Central memory CD8-positive, alpha-beta T cell (primary cell): ENCODE results near the gene CREB3L1.
A peak's percentile ranks its signal among the peaks of the same experiment; 100 is the strongest.

Experiments
- ATAC-seq: fragments of 150-1000 bp; cut with Tn5 transposase; replicated peaks from 2 replicates; pipeline ENCODE4 v1.10.0; 2022; ENCODE audit warnings: mild to moderate bottlenecking, moderate FRiP score, moderate number of reproducible peaks; ENCODE audit not compliant: poor library complexity, severe bottlenecking; ENCODE audit errors: extremely low read depth
- DNase-seq, 2 donors: peaks; one replicate each; pipeline ENCODE4 v3.0.0; 2021; ENCODE audit warnings: low spot score in 2 of 2
- H3K27ac Mint-ChIP-seq: one replicate; pipeline ENCODE4 v1.8.0; 2022; ENCODE audit warnings: low read depth, mild to moderate bottlenecking, moderate library complexity, mixed read lengths
- H3K27me3 Mint-ChIP-seq: one replicate; pipeline ENCODE4 v1.8.0; 2022; ENCODE audit warnings: mixed read lengths
- H3K36me3 Mint-ChIP-seq: one replicate; pipeline ENCODE4 v1.8.0; 2022; ENCODE audit warnings: mild to moderate bottlenecking, moderate library complexity, mixed read lengths; ENCODE audit not compliant: insufficient read depth
- H3K4me1 Mint-ChIP-seq: one replicate; pipeline ENCODE4 v1.8.0; 2022; ENCODE audit warnings: mixed read lengths
- H3K4me3 Mint-ChIP-seq: one replicate; pipeline ENCODE4 v1.8.0; 2022; ENCODE audit warnings: mild to moderate bottlenecking, moderate library complexity, mixed read lengths
- H3K9me3 Mint-ChIP-seq: one replicate; pipeline ENCODE4 v1.8.0; 2022; ENCODE audit warnings: mixed read lengths

CREB3L1 gene

DNA sequence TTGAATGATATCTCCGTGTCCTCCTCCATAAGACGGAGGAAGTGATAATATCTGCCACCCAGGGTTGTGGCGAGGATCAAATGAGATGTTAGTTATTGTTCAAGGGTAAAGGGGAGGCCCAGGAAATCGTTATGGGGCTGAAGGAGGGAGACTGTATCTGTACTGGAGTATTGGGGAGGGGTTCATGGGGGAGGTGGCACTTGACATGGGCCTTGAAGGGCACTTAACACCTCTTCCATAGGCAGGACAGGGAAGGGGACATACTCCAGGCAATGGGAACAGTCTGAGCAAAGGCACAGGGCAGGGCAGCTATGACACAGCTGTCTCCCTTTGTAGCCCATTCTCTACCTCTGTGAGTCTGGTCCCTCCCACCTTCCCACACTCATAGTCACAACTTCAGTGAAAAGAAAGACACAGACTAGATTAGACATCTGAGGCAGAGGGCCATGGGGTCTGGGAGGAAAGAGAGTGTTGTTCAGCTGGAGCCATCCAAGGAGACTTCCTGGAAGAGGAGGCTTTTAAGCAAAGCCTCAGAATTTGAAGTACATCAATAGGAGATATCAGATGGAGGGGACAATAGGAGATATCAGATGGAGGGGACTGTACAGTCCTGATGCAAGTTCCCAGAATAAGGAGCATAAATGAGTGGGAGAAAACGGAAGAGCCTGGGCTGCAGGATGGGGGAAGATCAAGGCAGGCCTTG lies 54.0 kb downstream of the CREB3L1 start:
- Mint-ChIP-seq H3K9me3 (no peaks in the 10 kb centered on the region), H3K36me3 (peaks cover 11% of the 10 kb centered on the region), H3K27me3 (peaks cover 85% of the 10 kb centered on the region), H3K4me3 (peak overlapping the region; percentile 58), H3K4me1 (peaks cover 33% of the 10 kb centered on the region), H3K27ac (peak overlapping the region; percentile 3)
- ATAC-seq (peak; percentile 77), DNase-seq (no peak)

DNA sequence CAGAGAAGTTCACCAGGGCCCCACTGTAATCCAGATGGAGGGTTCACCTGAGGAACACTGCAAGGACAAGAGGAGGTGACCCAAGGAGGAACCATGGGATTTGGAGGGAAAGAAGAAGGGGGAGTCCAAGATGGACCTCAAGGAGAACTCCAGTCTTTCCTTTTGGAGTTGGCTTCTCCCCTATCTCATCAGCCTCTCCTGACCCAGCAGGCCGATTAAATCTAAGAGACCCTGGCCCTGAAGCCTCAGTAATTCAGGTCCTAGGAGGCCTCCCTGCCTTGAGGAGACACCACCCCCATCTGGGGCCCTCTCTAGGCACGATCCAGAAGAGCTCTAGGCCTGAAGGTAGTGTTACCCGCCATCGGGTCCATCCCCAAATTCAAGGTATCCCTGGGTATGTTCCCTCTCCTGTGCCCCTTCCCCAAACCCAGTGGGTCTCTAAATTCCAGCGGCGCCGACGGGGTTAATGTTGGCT lies 54.7 kb downstream of the CREB3L1 start:
- peaks cover 30% of the 10 kb centered on the region for H3K4me1 Mint-ChIP-seq
- H3K4me3 Mint-ChIP-seq, result peak overlapping the region; percentile 58
- peak overlapping the region; percentile 3 for H3K27ac Mint-ChIP-seq
- peaks cover 8% of the 10 kb centered on the region for H3K36me3 Mint-ChIP-seq
- H3K9me3 Mint-ChIP-seq, result no peaks in the 10 kb centered on the region
- ATAC-seq (no peak), DNase-seq (no peak)
- peaks cover 78% of the 10 kb centered on the region for H3K27me3 Mint-ChIP-seq

DNA sequence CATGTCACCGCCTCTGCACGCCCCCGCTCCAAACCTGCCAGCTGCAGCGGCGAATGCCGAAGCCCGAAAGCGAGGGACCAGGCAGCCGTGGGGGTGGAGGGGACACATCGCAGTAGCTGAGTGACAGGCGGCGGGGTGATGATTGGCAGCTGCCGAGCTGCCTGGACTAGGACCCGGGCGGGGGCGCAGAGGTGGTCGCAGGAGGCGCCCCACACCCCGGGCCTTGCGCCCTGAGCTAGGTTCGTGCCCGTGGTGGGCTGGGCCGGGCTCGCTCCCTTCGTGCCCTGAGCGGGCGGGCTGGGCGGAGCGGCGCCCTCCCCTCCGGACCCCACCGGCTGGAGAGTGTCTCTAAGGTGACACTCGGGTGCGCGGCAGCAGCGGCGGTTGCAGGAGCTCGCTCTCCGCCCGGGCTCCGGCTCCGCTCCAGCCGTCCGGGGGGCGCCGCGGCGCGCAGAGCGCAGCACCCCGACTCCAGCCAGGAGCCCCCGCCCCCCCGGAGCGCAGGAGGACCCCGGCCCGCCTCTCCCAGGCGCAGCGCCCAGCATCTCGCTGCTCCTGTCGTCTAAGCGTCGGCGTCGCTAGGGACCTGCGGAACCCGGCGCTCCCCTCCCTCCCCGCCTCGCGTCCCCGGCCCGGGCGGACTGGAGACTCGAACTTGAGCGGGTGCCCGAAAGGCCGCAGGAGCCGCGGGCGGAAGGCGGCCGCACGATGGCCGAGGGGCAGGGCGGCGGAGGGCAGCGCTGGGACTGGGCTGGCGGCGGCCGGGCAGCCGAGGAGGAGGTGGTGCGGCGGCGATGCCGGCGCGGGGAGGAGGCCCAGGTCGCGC lies 55.3 kb downstream of the CREB3L1 start:
- no peak for DNase-seq
- H3K36me3 Mint-ChIP-seq, result peaks cover 7% of the 10 kb centered on the region
- no peak overlapping the region for H3K27ac Mint-ChIP-seq
- peak overlapping the region; percentile 58 for H3K4me3 Mint-ChIP-seq
- ATAC-seq, result peak; percentile 29
- H3K4me1 Mint-ChIP-seq, result peaks cover 30% of the 10 kb centered on the region
- H3K9me3 Mint-ChIP-seq, result no peaks in the 10 kb centered on the region
- peaks cover 72% of the 10 kb centered on the region for H3K27me3 Mint-ChIP-seq

DNA sequence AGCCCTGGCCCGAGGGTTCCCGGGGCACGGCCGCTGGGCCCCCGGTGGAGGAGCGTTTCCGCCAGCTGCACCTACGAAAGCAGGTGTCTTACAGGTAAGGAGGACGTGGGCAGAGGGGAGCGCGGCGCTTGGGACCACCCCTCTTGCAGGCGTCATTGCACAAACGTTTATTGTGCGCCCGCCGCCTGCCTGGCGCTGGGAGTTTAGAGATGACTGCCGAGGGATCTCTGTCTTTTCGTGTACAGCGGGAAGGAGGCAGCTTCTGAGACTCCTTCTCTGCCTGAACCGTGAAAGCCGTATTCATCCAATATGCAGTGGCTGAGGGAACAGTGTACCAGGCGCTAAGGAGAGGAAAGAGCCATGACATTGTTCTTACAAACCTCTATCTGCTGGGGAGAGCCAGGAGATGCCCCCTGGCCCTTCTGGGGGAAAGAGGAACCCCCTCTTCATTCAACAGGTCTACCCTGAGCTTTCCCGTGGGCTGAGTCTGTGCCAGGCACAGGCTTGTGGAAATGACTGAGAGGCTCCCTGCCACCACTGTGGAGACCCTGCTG lies 56.0 kb downstream of the CREB3L1 start:
- peaks cover 5% of the 10 kb centered on the region for H3K36me3 Mint-ChIP-seq
- peak overlapping the region; percentile 58 for H3K4me3 Mint-ChIP-seq
- peaks cover 30% of the 10 kb centered on the region for H3K4me1 Mint-ChIP-seq
- H3K9me3 Mint-ChIP-seq, result no peaks in the 10 kb centered on the region
- peaks cover 65% of the 10 kb centered on the region for H3K27me3 Mint-ChIP-seq
- ATAC-seq, result no peak
- no peak overlapping the region for H3K27ac Mint-ChIP-seq
- no peak for DNase-seq

DNA sequence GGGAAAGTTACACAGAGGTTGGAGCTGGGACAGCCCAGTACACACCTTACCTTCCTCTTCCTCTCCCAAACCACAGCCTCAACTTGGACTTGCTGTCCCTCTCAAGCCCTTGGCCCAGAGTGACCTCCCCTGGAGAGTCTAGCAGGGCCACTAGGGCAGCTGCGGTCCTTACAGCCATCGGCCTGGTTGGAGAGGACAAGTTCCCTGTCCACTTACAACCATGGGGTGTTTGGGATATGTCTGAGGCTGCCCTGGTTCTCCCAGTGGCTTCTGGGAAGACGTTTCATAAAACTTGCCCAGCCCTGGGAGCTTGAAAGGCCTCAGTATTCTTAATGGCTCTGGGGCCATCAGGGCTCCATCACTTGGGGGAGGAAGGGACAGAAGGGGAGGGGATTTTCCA lies 56.7 kb downstream of the CREB3L1 start:
- Mint-ChIP-seq H3K4me1 (peaks cover 30% of the 10 kb centered on the region), H3K4me3 (peak overlapping the region; percentile 58), H3K36me3 (peaks cover 6% of the 10 kb centered on the region), H3K9me3 (no peaks in the 10 kb centered on the region), H3K27ac (no peak overlapping the region), H3K27me3 (peaks cover 63% of the 10 kb centered on the region)
- ATAC-seq (no peak), DNase-seq (no peak)

DNA sequence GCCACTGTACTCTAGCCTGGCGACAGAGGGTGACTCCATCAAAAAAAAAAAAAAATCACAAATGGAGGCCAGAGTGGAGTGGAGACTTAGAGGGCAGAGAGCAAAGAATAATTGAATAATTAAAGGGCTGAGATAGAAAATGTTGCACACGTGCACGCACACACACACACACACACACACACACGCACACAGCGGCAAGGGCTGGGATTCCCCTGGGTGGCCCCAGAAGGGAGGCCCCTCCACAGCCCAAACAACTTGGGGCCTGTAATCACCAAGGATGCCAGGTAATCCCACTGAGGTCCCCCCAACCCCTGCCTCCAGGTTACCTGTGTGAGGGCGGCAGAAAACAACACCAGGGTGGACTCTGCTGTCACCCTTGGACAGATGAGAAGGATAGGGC lies 57.8 kb downstream of the CREB3L1 start:
- H3K4me1 Mint-ChIP-seq, result peaks cover 27% of the 10 kb centered on the region
- H3K27me3 Mint-ChIP-seq, result peaks cover 53% of the 10 kb centered on the region

DNA sequence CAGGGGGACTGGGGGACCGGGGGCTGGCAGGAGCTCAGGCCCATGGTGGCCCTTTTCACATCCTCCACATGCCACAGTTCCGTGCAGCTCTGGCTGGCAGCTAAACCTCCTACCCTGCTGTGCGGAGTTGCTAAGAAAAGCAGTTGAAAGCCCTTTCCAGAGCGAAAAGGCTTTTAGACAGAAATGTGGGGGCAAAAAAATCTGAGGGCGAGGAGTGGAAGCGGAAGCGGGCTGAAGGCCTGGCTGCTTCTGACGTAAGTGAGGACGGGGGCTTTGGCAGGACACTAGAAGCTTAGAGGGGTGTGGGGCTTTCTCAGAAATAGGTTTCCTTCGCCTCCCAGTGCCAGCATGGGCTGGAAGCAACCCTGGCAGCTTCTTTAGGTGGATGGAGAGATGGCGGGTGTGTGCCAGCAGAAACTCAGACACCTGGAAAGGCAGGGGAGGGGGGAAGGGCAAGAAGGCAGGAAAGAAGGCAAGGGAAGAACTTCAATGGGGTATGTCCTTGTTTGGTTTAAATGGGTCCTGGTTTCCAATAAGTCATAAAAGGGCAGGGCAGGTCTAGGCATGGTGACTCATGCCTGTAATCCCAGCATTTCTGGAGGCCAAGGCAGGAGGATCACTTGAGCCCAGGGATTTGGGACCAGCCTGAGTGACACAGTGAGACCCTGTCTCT lies 58.6 kb downstream of the CREB3L1 start:
- H3K4me1 Mint-ChIP-seq, result peaks cover 19% of the 10 kb centered on the region
- peaks cover 6% of the 10 kb centered on the region for H3K36me3 Mint-ChIP-seq
- H3K9me3 Mint-ChIP-seq, result no peaks in the 10 kb centered on the region
- ATAC-seq, result no peak
- no peak overlapping the region for H3K27ac Mint-ChIP-seq
- peaks cover 45% of the 10 kb centered on the region for H3K27me3 Mint-ChIP-seq
- H3K4me3 Mint-ChIP-seq, result no peak overlapping the region
- no peak for DNase-seq

More for the DNA sequence above, 57.8 kb downstream of the CREB3L1 start:
- no peak overlapping the region for H3K27ac Mint-ChIP-seq
- ATAC-seq, result no peak
- peaks cover 6% of the 10 kb centered on the region for H3K36me3 Mint-ChIP-seq
- H3K9me3 Mint-ChIP-seq, result no peaks in the 10 kb centered on the region
- DNase-seq, result no peak
- no peak overlapping the region for H3K4me3 Mint-ChIP-seq

DNA sequence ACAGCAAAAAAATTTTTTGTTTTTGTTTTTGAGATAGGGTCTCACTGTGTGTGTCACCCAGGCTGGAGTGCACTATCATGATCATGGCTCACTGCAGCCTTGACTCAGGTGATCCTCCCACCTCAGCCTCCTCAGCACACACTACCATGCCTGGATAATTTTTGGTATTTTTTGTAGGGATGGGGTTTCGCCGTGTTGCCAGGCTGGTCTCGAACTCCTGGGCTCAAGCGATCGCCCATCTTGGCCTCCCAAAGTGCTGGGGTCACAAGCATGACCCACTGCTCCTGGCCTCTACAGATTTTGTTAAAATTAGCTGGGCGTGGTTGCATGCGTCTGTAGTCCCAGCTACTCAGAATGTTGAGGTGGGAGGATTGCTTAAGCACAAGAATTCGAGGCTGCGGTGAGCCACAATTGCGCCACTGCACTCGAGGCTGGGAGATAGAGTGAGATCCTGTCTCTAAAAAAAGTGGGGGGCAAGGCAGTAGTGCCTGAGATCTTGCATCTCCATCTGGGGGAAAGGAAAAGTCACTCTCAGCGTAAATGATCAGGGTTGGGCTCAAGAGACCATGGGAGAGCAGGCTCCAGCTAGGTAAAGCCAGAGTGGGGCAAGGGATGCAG lies 59.2 kb downstream of the CREB3L1 start:
- peaks cover 39% of the 10 kb centered on the region for H3K27me3 Mint-ChIP-seq
- no peak overlapping the region for H3K4me3 Mint-ChIP-seq
- no peak for ATAC-seq
- no peaks in the 10 kb centered on the region for H3K9me3 Mint-ChIP-seq
- H3K4me1 Mint-ChIP-seq, result peaks cover 13% of the 10 kb centered on the region
- peaks cover 4% of the 10 kb centered on the region for H3K36me3 Mint-ChIP-seq
- DNase-seq, result no peak
- H3K27ac Mint-ChIP-seq, result no peak overlapping the region

DNA sequence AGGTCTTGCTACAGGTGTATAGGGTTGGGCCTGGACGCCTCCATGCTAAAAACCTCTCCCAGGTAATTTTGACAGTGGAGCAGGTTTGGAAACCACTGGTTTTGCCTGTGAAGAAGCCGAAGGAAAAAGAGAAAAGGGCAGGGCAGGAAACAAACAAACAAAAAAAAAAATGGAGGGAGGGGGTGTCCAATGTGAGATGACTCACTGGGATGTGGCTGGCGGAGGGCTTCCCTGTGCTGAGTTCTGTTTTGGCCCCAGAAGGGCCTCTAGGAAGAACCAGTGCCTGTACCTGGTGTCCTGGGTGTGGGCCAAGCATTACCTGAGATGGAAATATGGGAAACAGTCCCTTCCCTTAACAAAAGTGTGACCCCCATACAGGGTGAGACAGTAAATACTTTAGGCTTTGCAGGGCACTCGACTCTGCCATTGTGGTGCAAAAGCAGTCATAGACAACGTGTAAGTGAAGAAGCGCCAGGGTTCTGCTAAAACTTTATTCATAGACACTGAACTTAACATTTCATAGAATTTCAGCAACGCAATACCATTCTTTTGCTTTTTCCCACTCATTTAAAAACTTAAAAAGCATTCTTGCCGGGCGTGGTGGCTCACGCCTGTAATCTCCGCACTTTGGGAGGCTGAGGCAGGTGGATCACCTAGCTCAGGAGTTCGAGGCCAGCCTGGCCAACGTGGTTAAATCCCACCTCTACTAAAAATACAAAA lies 60.3 kb downstream of the CREB3L1 start:
- ATAC-seq, result no peak
- Mint-ChIP-seq H3K4me3 (no peak overlapping the region), H3K27me3 (peaks cover 32% of the 10 kb centered on the region), H3K27ac (no peak overlapping the region), H3K36me3 (peaks cover 4% of the 10 kb centered on the region), H3K4me1 (peaks cover 10% of the 10 kb centered on the region), H3K9me3 (no peaks in the 10 kb centered on the region)
- no peak for DNase-seq

DNA sequence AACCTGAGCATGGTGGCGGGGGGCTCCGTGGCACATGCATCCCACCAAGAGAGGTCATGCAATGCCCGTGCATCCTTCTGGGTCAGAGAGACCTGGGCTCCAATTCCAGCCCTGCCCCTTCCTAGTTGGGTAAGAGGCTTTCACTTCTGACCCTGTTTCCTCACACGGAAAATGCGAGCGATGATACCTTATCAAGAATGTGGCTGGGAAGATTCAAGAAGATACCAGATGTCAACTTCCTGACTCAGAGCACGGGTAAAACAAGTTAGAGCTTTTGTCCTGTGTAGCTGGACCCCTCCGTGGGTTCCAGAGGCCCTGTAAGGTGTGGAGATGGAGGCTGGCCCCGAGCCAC lies 61.1 kb downstream of the CREB3L1 start:
- Mint-ChIP-seq H3K4me3 (no peak overlapping the region), H3K4me1 (peaks cover 7% of the 10 kb centered on the region), H3K9me3 (no peaks in the 10 kb centered on the region), H3K36me3 (peaks cover 1% of the 10 kb centered on the region), H3K27ac (no peak overlapping the region), H3K27me3 (peaks cover 27% of the 10 kb centered on the region)
- DNase-seq (no peak), ATAC-seq (no peak)

DNA sequence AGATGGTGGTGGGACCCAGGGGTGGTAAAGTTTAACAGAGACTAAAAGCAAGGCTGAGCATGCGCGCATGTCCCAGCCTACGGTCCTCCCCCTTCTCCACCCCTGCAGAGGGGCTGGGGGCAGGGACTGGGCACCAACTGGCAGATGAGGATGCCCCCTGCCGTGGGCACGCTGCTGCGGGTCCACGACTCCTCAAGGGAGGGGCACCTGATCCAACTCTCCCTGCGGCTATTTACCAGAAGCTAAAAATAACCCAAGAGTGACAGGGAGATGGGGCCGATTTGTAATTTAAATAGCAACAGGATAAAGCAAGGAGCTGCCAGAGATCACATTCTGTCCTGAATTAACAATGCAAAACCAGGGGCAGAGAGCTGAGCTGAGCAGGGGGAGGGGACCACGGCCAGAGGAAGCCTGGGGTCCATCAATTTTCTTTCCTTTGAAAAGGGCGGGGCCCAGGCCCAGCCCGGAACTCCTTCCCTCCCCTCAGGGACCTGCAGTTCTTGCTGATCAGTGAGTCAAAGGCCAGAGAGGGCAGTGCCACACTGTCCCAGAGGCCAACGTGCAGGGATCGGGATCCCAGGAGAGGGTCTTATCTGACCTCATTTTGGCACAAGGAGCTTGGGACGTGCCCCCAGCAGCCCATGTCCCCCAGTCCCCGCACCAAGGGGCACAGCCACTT lies 61.7 kb downstream of the CREB3L1 start:
- Mint-ChIP-seq H3K27me3 (peaks cover 22% of the 10 kb centered on the region), H3K27ac (no peak overlapping the region), H3K36me3 (peaks cover 1% of the 10 kb centered on the region), H3K4me1 (peaks cover 7% of the 10 kb centered on the region), H3K9me3 (no peaks in the 10 kb centered on the region), H3K4me3 (no peak overlapping the region)
- no peak for DNase-seq
- no peak for ATAC-seq
